NCI-H2081 (cell line): ENCODE results near the gene ZBTB20.
A peak's percentile ranks its signal among the peaks of the same experiment; 100 is the strongest.
"Not testable (repeated sequence)": the region's sequence is repeated elsewhere in the genome, so short reads cannot be mapped to it uniquely, and the experiment has no call there.

Experiments
- DNase-seq, 2 experiments: peaks; one replicate each; lab custom pipeline; 2025; lab: John Stamatoyannopoulos, UW

The ZBTB20 gene

GRCh38 chr3:115147329-115148141 lies 447 bp upstream of the ZBTB20 start:
- DNase-seq = peak; percentile 100

- peak; percentile 45 to 78 for DNase-seq
Observed at GRCh38 chr3:115146032-115146417, 1.1 kb downstream of the ZBTB20 start.

- no peak for DNase-seq
Observed at GRCh38 chr3:115141033-115141757, 5.9 kb downstream of the ZBTB20 start.

GRCh38 chr3:115139072-115139471 lies 8.0 kb downstream of the ZBTB20 start:
- DNase-seq = no peak

- no peak for DNase-seq
Observed at GRCh38 chr3:115134648-115135347, 12.3 kb downstream of the ZBTB20 start.

GRCh38 chr3:115127208-115127607 lies 19.9 kb downstream of the ZBTB20 start:
- DNase-seq = no peak

GRCh38 chr3:115120597-115120996 lies 26.5 kb downstream of the ZBTB20 start:
- no peak for DNase-seq

- no peak for DNase-seq
Observed at GRCh38 chr3:115113367-115113766, 33.7 kb downstream of the ZBTB20 start.

- no peak for DNase-seq
Observed at GRCh38 chr3:115111632-115112031, 35.5 kb downstream of the ZBTB20 start.

GRCh38 chr3:115110830-115111229 lies 36.3 kb downstream of the ZBTB20 start:
- no peak for DNase-seq

GRCh38 chr3:115110066-115110465 lies 37.0 kb downstream of the ZBTB20 start:
- DNase-seq = not testable (repeated sequence)

- DNase-seq = no peak
Observed at GRCh38 chr3:115108614-115109013, 38.5 kb downstream of the ZBTB20 start.

GRCh38 chr3:115102046-115102445 lies 45.0 kb downstream of the ZBTB20 start:
- no peak for DNase-seq

- peak in 1 of 2 experiments; percentile 69 for DNase-seq
Observed at GRCh38 chr3:115100806-115101205, 46.3 kb downstream of the ZBTB20 start.

- peak; percentile 36 to 86 for DNase-seq
Observed at GRCh38 chr3:115099986-115100571, 47.0 kb downstream of the ZBTB20 start.

- peak in 1 of 2 experiments; percentile 24 for DNase-seq
Observed at GRCh38 chr3:115099134-115099985, 47.7 kb downstream of the ZBTB20 start.

- no peak for DNase-seq
Observed at GRCh38 chr3:115098354-115099073, 48.6 kb downstream of the ZBTB20 start.

- no peak for DNase-seq
Observed at GRCh38 chr3:115095236-115095635, 51.9 kb downstream of the ZBTB20 start.

GRCh38 chr3:115092220-115092791 lies 54.8 kb downstream of the ZBTB20 start:
- peak; percentile 56 to 84 for DNase-seq

GRCh38 chr3:115090712-115091111 lies 56.4 kb downstream of the ZBTB20 start:
- DNase-seq = no peak
